ENCODE measurements around the gene MTMR3.

The MTMR3 gene

GRCh38 chr22:30002861-30003486, 120.0 kb downstream of the MTMR3 start:
- DNase-seq (ENCODE audit: low read depth): no peak

DNA sequence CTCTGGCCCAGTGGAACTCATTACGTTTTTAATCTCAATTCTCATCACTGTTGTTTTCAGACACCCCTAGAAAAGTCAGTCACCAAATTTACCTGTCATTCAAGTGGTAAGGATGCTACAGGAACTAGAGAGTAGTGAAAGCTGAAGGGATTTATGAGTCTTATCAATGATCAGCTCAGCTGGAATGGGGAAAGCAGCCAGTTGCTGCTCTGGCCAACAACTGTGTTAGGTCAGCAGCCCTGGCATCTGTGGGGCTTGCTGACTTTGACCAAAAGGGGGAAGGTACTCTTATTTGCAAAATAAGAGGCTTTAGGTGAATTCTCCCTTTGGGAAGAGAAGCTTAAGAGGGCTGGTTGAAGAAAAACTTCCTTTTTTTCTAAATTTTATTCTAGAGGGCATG, 121.1 kb downstream of the MTMR3 start:
- no peak for DNase-seq (ENCODE audit: low read depth)

GRCh38 chr22:30004694-30005093, 121.7 kb downstream of the MTMR3 start:
- no peak for DNase-seq (ENCODE audit: low read depth)

GRCh38 chr22:30005213-30005857, 122.4 kb downstream of the MTMR3 start:
- DNase-seq (ENCODE audit: low read depth): peak; percentile 29

DNA sequence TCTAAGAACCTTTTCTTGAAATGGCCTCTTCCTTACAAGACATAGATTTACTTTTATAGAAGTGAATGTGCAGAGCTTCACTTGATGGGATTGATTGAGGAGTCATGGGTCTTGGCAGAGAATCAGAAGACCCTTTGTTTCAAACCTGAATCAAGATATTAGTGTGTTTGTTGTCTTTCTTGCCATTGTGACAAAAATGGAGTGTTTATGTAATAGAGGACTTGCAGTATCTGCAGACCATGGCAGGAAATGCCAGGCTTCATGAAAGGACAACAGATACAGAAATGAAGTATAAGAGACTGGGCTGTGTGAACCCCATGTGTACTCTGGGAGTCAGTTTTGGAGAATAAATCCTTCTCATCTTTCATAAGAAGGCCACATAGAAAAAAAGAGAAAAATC, 124.4 kb downstream of the MTMR3 start:
- no peak for DNase-seq (ENCODE audit: low read depth)

DNA sequence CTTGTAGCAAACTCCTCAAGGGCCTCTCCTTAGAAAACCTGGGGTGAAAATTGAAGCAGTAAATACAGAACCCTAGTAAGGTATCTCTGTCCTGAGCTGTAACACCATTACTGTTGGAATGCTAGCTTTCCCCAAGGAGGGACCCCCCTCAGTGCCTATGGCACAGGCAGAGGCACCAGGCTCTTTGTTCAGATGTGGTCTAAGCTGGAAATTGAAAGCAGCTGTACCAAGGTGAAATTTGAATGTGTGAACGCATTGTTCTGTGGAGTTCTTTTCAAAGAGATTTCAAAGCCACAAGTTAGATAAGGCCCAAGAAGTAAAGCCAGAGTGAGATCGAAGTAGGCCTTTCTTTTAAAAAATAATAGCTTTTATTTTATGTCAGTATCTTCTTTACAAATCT, 125.4 kb downstream of the MTMR3 start:
- no peak for DNase-seq (ENCODE audit: low read depth)

DNA sequence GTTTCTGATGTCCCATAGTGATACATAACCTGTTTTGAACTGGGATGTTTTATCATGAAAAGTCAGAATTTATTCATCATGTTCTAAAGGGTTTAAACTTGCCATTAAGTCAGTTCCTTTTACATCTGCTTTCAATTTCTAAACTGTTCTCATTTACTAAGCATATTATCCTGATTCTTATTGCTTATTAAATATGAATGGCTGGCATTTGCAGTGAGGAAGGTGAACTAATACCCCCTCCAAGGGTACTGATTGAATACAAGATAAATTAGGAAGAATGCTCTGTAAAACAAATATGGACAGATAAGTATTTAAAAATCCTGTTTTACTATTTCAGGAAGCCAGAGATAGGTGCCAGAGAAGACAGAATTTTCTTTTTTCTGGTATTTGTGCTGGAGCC, 126.5 kb downstream of the MTMR3 start:
- DNase-seq (ENCODE audit: low read depth): no peak

DNA sequence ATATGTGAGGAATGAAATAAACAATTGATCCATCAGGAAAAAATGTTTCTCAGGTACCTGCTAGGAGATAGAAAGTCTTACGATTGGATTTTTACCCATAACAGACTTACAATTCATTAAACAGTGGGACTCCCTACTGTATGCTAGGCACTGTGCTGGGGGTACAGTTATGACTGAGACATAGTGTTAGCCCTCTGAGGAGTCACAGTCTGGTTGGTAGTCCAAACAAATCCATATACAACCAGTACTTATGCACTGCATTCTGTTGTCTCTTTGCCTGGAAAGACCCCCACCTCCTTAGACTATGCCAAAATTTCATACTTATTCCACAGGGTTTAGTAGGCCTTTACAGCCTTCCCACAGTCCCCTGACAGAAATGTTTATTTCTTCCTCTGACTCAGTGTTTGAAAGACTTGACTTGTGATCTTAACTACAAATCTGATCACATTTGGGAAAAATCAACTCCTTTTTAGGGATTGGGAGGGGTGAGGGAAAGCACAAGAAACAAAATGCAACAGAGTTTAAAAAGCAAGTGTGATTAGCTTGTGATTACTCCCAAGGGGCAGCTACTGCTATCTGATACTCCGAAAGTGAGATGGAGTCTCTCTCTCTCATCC, 127.9 kb downstream of the MTMR3 start:
- no peak for DNase-seq (ENCODE audit: low read depth)

- DNase-seq (ENCODE audit: low read depth): no peak
These were observed 130.2 kb downstream of the MTMR3 start for GRCh38 chr22:30013201-30013600.

DNA sequence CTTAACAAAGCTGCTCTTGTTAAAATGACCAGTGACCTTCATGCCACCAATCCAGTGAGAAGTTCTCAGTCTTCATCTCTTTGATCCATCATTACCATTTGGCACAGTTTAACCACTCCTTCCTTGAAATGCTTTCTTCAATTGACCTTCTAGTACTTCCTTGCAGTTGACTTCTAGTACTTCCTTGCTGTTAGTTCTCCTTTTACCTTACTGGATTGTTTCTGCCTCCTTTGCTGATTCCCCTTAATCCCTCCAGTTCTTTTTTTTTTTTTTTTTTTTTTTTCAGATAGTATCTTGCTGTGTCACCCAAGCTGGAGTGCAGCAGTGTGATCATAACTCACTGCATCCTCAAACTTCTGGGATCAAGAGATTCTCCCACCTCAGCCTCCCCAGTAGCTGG, 131.3 kb downstream of the MTMR3 start:
- DNase-seq (ENCODE audit: low read depth): no peak

- no peak for DNase-seq (ENCODE audit: low read depth)
These were observed 132.3 kb downstream of the MTMR3 start for GRCh38 chr22:30015229-30015797.

GRCh38 chr22:30015846-30016245, 132.9 kb downstream of the MTMR3 start:
- no peak for DNase-seq (ENCODE audit: low read depth)

DNA sequence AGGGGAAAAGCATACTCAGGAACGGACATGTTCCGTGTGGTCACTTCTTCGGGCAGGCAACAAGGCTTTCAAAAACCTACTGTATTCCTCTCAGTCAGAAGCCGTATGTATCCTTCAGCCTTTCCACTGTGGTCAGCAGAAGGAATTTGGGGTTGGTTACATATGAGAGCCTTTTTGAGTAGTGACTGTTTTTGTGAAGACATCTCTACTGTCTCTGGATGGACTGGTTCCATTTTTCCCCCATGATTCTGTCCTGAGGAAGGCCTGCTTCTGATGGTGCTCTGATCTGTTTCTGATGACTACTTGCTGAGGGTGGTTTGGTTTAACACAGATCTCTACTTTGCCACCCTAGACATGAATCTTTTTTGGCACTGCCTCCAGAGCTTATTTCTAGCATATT, 133.6 kb downstream of the MTMR3 start:
- DNase-seq (ENCODE audit: low read depth): no peak

DNA sequence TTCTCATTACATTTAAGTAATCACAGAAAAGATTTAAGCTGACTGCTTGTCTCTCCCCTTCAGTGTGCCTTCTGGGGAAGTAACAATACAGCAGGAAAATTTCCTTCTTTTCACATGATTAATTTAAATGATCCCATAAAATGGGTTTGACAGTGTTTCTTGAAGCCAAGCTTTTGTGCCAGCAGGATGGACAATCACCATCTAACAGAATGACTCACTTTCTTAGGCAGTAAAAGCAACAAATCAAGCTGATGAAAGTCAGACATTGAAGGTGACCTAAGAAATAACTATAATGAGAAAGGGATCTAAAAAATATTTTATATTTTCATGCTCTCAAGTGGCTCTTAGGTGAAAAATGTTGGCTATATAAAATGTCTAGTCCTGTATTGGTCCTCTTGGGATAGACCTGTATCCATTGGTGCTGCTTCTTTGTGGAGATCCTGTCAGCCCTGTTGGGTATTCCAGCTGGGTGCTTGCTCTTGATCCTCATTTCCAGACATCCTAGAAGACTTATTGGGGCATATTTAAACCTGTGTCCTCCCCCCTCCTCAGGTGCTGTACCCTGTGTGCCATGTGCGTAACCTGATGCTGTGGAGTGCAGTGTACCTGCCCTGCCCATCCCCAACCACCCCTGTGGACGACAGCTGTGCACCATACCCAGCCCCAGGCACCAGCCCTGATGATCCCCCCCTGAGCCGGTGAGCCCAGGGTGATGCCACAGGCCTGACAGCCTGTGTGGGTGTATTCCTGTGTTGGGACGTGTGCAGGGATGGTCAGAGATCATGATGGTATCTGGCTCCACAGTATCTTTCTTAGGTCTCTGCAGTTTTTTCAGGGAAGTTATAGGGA, 134.6 kb downstream of the MTMR3 start:
- no peak for DNase-seq (ENCODE audit: low read depth)

DNA sequence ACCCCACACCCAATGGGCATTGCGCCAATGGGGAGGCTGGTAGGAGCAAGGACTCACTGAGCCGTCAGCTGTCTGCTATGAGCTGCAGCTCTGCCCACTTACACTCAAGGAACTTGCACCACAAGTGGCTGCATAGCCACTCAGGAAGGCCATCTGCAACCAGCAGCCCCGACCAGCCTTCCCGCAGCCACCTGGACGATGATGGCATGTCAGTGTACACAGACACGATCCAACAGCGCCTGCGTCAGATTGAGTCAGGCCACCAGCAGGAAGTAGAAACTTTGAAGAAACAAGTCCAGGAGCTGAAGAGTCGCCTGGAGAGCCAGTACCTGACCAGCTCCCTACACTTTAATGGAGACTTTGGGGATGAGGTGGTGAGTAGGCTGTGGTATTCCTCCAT, 137.5 kb downstream of the MTMR3 start:
- DNase-seq (ENCODE audit: low read depth): no peak

DNA sequence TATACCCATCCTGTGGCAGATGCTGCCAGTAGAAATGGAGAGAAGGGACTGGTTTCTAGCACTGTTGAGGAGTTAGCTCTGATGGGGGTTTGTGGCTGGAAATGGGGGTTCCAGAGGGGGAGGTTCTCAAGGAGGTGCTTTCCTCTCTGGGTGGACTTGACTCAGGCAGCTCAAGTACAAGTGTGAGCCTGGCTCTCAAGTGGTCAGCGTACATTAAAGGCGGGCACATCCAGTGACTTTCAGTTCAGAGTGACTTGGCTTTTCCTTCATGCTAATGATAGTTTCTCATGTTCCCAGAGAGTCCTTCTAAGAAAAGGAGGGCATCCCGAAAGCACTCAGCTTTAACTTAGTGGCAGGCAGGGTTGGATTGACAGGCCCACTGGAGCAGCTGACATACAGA, 138.4 kb downstream of the MTMR3 start:
- DNase-seq (ENCODE audit: low read depth): no peak

GRCh38 chr22:30021881-30022619, 139.1 kb downstream of the MTMR3 start:
- DNase-seq (ENCODE audit: low read depth): no peak

DNA sequence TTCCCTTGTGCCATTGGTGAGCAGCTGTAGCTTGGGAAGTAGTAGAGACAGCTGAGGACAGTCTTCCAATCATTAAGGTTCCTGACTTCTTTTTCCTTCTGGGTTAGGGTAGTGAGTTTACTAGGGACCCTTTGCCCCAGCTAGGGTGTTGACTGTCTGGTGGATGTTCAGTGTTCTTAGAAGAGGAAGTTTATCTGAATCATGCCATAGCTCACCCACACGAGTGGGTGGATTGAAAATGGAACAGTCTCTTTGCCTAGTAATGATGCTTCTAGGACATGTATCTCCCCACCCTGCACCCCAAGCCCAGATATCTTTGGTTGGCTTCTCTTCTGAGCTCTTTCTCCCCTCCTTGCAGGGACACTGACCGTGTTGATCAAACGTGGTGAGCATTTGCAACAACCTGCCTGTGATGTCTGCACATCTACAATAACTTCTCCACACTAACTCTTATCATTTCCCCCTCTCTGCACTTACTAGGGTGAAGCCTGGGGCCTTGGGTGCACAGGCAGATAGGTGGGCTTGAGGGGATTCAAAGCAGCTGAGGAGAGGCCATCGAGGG, 140.2 kb downstream of the MTMR3 start:
- DNase-seq (ENCODE audit: low read depth): no peak

DNA sequence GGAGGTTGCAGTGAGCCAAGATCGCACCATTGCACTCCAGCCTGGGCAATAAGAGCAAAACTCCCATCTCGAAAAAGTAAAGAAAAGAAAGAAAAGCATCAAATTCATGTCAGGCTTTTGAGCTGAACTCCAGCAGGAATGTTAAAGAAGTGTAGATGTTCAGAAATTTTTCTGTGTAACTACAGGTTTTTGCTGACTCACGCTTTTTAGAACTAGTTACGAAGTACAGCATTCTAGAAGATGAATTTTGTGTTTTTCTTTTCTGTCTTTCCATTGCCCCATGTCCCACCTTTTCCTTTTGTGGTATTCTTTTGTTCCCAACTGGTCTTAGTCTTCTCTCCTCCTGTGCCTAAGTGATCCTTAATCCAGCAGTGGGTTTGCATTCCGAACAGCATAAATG, 141.3 kb downstream of the MTMR3 start:
- no peak for DNase-seq (ENCODE audit: low read depth)

GRCh38 chr22:30025221-30025620, 142.2 kb downstream of the MTMR3 start:
- DNase-seq (ENCODE audit: low read depth): no peak

GRCh38 chr22:30026756-30027155, 143.8 kb downstream of the MTMR3 start:
- DNase-seq (ENCODE audit: low read depth): no peak

All from stimulated activated CD8-positive, alpha-beta memory T cell treated with anti-CD3 and anti-CD28 coated beads, Interleukin-15, amount 100 ng/mL, for 24 hours (primary cell).